A549 treated with RU486 at 1 μM for 4 hours (cell line): ENCODE data around the gene IGLL1. TPM values are rescaled to one million over a fixed set of nuclear protein-coding genes. Genes with fewer than 3 reads are reported as not detected.

Experiments used
- total RNA-seq: library from RNA; stranded (reverse); fragments of 200-300 nt; extraction: Qiagen RNA extraction; gene quantifications from 5 replicates; pipeline ENCODE4 v1.2.3, GENCODE V29; 2022; ENCODE audit warnings: low read depth

The IGLL1 gene
- not detected in 5 replicates for total RNA-seq

DNA sequence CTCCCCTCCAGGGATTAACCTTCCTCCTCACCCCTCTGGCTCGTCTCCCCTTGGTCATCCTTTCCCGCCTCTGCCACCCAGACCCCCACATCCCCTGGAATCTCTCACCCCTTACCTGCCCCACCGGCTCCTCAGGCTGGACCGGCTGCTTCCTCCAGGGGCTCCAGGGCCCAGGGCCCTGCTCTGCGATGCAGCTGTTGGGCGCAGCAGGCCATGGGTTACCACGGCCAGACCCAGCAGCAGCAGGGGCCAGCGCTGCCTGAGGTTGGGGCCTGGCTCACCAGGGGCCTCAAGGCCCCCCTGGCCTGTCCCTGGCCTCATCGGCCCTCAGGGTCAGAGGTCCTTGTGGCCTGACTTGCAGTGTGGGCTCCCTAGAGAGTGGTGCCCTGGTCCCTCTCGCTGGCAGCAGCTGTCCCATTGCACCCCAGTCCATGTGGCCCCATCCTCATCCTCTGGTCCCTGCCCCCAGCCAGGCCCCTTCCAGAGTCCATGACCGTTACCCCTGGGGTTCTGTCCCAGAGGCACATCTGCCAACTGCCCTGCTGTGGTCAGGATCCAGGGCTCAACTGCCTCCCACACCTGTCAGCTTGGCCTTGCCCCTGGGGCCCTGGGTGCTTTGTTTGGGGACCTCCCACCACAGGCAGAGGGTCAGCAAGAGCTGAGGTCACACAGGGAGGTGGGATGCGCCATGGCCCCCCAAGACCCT, at the start of gene IGLL1:
Gene IGLL1, minus strand, starts transcription at position 421 of the 706 bp plus-strand sequence. Its CDS starts 100 bp downstream, at position 321.

Other genes starting within 250 kb of the IGLL1 start
- not detected in 5 replicates for gene DRICH1, start 52.0 kb upstream of the IGLL1 start, total RNA-seq
- not detected in 5 replicates for gene RGL4, start 110.7 kb upstream of the IGLL1 start, total RNA-seq
- 0.78 to 1.0 TPM (median 1.0 TPM) in 5 replicates for gene ZNF70, start 170.8 kb upstream of the IGLL1 start, total RNA-seq
- 0.55 to 1.1 TPM (median 0.92 TPM) in 4 of 5 replicates, not detected in the other for gene VPREB3, start 174.1 kb upstream of the IGLL1 start, total RNA-seq
- gene C22orf15, start 182.7 kb upstream of the IGLL1 start, total RNA-seq: not detected in 5 replicates
- 88.8 to 228 TPM (median 169 TPM) in 5 replicates for gene CHCHD10, start 187.7 kb upstream of the IGLL1 start, total RNA-seq
- 0.17 to 0.42 TPM (median 0.33 TPM) in 4 of 5 replicates, not detected in the other for gene MMP11, start 192.6 kb upstream of the IGLL1 start, total RNA-seq
- 48.8 to 55.1 TPM (median 51.6 TPM) in 5 replicates for gene SMARCB1, start 206.7 kb upstream of the IGLL1 start, total RNA-seq